ENCODE data around the gene TMEM260.
"Not testable (repeated sequence)": the region's sequence is repeated elsewhere in the genome, so short reads cannot be mapped to it uniquely, and the experiment has no call there.

Gene TMEM260

GRCh38 chr14:56594428-56594827 is 14.8 kb downstream of the TMEM260 start:
- no peak for FAIRE-seq
- DNase-seq (ENCODE audit: insufficient read length, low spot score) = no peak

- peak; percentile 4 for FAIRE-seq
- DNase-seq (ENCODE audit: insufficient read length, low spot score) = no peak
Measured at GRCh38 chr14:56598519-56598918, 18.9 kb downstream of the TMEM260 start.

GRCh38 chr14:56603648-56604047 is 24.1 kb downstream of the TMEM260 start:
- no peak for FAIRE-seq
- no peak for DNase-seq (ENCODE audit: insufficient read length, low spot score)

- FAIRE-seq (no peak), DNase-seq (ENCODE audit: insufficient read length, low spot score) (no peak)
Measured at GRCh38 chr14:56608689-56609088, 29.1 kb downstream of the TMEM260 start.

GRCh38 chr14:56611663-56612062 is 32.1 kb downstream of the TMEM260 start:
- not testable (repeated sequence) for FAIRE-seq

GRCh38 chr14:56617084-56617483 is 37.5 kb downstream of the TMEM260 start:
- FAIRE-seq = no peak

More at GRCh38 chr14:56611663-56612062, 32.1 kb downstream of the TMEM260 start:
- DNase-seq (ENCODE audit: insufficient read length, low spot score) = not testable (repeated sequence)

GRCh38 chr14:56630707-56631106 is 51.1 kb downstream of the TMEM260 start:
- no peak for DNase-seq (ENCODE audit: insufficient read length, low spot score)
- no peak for FAIRE-seq

More at GRCh38 chr14:56617084-56617483, 37.5 kb downstream of the TMEM260 start:
- DNase-seq (ENCODE audit: insufficient read length, low spot score) = no peak

GRCh38 chr14:56632195-56632594 is 52.6 kb downstream of the TMEM260 start:
- no peak for FAIRE-seq
- DNase-seq (ENCODE audit: insufficient read length, low spot score) = no peak

GRCh38 chr14:56633544-56633943 is 53.9 kb downstream of the TMEM260 start:
- FAIRE-seq = no peak
- DNase-seq (ENCODE audit: insufficient read length, low spot score) = no peak

GRCh38 chr14:56635041-56635440 is 55.4 kb downstream of the TMEM260 start:
- DNase-seq (ENCODE audit: insufficient read length, low spot score) (no peak), FAIRE-seq (no peak)

- FAIRE-seq (no peak), DNase-seq (ENCODE audit: insufficient read length, low spot score) (no peak)
Measured at GRCh38 chr14:56647493-56647892, 67.9 kb downstream of the TMEM260 start.

- DNase-seq (ENCODE audit: insufficient read length, low spot score) = no peak
- FAIRE-seq = no peak
Measured at GRCh38 chr14:56648508-56649301, 69.1 kb downstream of the TMEM260 start.

GRCh38 chr14:56649382-56649781 is 69.8 kb downstream of the TMEM260 start:
- DNase-seq (ENCODE audit: insufficient read length, low spot score) (no peak), FAIRE-seq (no peak)

- DNase-seq (ENCODE audit: insufficient read length, low spot score) = no peak
- FAIRE-seq = no peak
Measured at GRCh38 chr14:56650048-56650447, 70.5 kb downstream of the TMEM260 start.

GRCh38 chr14:56650979-56651378 is 71.4 kb downstream of the TMEM260 start:
- DNase-seq (ENCODE audit: insufficient read length, low spot score) (no peak), FAIRE-seq (no peak)

- DNase-seq (ENCODE audit: insufficient read length, low spot score) (no peak), FAIRE-seq (no peak)
Measured at GRCh38 chr14:56657604-56658003, 78.0 kb downstream of the TMEM260 start.

GRCh38 chr14:56659378-56659777 is 79.8 kb downstream of the TMEM260 start:
- no peak for DNase-seq (ENCODE audit: insufficient read length, low spot score)
- no peak for FAIRE-seq

GRCh38 chr14:56659964-56660551 is 80.5 kb downstream of the TMEM260 start:
- FAIRE-seq = peak; percentile 39

GRCh38 chr14:56660677-56661389 is 81.2 kb downstream of the TMEM260 start:
- DNase-seq (ENCODE audit: insufficient read length, low spot score) = no peak

More at GRCh38 chr14:56659964-56660551, 80.5 kb downstream of the TMEM260 start:
- peak; percentile 15 for DNase-seq (ENCODE audit: insufficient read length, low spot score)

GRCh38 chr14:56661478-56661877 is 81.9 kb downstream of the TMEM260 start:
- FAIRE-seq (no peak), DNase-seq (ENCODE audit: insufficient read length, low spot score) (no peak)

More at GRCh38 chr14:56660677-56661389, 81.2 kb downstream of the TMEM260 start:
- FAIRE-seq = no peak

- no peak for DNase-seq (ENCODE audit: insufficient read length, low spot score)
- FAIRE-seq = no peak
Measured at GRCh38 chr14:56664811-56665421, 85.3 kb downstream of the TMEM260 start.

Data from GM19239 (cell line).